Type B pancreatic cell (in vitro differentiated cells): Measurements from ENCODE around the gene RPRD2. TPM values are rescaled to one million over a fixed set of nuclear protein-coding genes. Genes with fewer than 3 reads are reported as not detected.

Experiments
- DNase-seq: peaks from one replicate; pipeline ENCODE4 v3.0.0; 2021; ENCODE audit warnings: mixed read lengths; ENCODE audit not compliant: unreplicated experiment; ENCODE audit errors: extremely low spot score
- H3K27ac Mint-ChIP-seq: 2 replicates; pipeline ENCODE4 v1.8.0; 2021; ENCODE audit warnings: mild to moderate bottlenecking, mixed read lengths
- H3K27me3 Mint-ChIP-seq: 2 replicates; pipeline ENCODE4 v1.8.0; 2021; ENCODE audit warnings: mixed read lengths
- H3K36me3 Mint-ChIP-seq: 2 replicates; pipeline ENCODE4 v1.8.0; 2021; ENCODE audit warnings: mixed read lengths
- H3K4me1 Mint-ChIP-seq: one replicate; pipeline ENCODE4 v1.8.0; 2021; ENCODE audit warnings: mixed read lengths; ENCODE audit not compliant: unreplicated experiment
- H3K4me3 Mint-ChIP-seq: 2 replicates; pipeline ENCODE4 v1.8.0; 2021; ENCODE audit warnings: mild to moderate bottlenecking, mixed read lengths
- H3K9me3 Mint-ChIP-seq: 2 replicates; pipeline ENCODE4 v1.8.0; 2021; ENCODE audit warnings: mixed read lengths
- total RNA-seq: library from RNA; stranded (reverse); gene quantifications from 2 replicates; pipeline ENCODE4 v1.2.1, GENCODE V29; 2021; ENCODE audit warnings: low replicate concordance
- TF ChIP-seq, protein P1 (sequence below): fragments of 200-600 bp; sonication (generic); conservative IDR thresholded peaks from 2 replicates; pipeline ENCODE4 v1.5.0; 2021; ENCODE audit warnings: antibody characterized with exemption, mild to moderate bottlenecking

The RPRD2 gene
- total RNA-seq, 1 donor from 2014 or later: 37.8 TPM

DNA sequence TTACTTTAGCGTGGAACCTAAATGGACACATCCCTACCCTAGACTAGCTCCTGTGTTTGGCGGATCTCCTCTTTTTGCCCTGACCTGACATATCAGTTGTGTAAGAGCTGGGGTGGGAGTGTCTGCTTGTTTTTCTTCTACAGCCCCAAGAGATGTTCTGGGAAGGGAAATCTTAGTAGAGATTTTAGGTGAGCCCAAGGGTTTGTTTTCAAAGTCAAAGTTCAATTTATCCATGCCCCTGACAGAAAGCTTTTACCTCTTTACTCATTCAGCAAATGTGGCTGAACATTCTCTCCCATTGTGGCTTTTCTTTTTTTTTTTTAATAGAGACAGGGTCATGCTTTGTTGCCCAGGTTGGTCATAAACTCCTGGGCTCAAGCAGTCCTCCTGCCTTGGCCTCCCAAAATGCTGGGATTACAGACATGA, 116.0 kb downstream of the RPRD2 start:
- Mint-ChIP-seq H3K27me3 (no peaks in the 10 kb centered on the region), H3K4me1 (peaks cover 36% of the 10 kb centered on the region), H3K4me3 (no peak overlapping the region), H3K27ac (peak overlapping the region; percentile 24), H3K36me3 (no peaks in the 10 kb centered on the region), H3K9me3 (no peaks in the 10 kb centered on the region)
- TF ChIP-seq, protein P1, sequence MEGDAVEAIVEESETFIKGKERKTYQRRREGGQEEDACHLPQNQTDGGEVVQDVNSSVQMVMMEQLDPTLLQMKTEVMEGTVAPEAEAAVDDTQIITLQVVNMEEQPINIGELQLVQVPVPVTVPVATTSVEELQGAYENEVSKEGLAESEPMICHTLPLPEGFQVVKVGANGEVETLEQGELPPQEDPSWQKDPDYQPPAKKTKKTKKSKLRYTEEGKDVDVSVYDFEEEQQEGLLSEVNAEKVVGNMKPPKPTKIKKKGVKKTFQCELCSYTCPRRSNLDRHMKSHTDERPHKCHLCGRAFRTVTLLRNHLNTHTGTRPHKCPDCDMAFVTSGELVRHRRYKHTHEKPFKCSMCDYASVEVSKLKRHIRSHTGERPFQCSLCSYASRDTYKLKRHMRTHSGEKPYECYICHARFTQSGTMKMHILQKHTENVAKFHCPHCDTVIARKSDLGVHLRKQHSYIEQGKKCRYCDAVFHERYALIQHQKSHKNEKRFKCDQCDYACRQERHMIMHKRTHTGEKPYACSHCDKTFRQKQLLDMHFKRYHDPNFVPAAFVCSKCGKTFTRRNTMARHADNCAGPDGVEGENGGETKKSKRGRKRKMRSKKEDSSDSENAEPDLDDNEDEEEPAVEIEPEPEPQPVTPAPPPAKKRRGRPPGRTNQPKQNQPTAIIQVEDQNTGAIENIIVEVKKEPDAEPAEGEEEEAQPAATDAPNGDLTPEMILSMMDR: no peak
- DNase-seq: no peak

DNA sequence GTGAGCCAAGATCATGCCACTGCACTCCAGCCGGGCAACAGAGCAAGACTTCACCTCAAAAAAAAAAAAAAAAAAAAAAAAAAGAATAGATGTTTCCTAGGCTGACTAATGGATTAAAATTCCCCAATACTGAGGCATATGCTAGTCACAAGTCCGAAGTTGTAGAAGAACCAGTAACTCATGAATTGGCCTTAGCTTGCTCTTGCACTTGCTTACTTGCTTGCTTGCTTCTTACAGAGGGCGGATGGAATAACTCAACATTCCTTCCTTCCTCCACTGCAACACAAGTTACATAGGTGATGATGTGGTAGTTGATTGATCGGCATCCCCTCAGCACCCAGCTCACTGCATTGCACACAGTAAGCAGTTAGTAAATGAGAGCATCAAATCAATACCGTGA, 120.5 kb downstream of the RPRD2 start:
- TF ChIP-seq, protein P1: no peak
- H3K4me3 Mint-ChIP-seq: no peak overlapping the region
- no peaks in the 10 kb centered on the region for H3K27me3 Mint-ChIP-seq
- H3K36me3 Mint-ChIP-seq: no peaks in the 10 kb centered on the region
- H3K9me3 Mint-ChIP-seq: no peaks in the 10 kb centered on the region
- peaks cover 20% of the 10 kb centered on the region for H3K4me1 Mint-ChIP-seq
- no peak for DNase-seq
- peak overlapping the region; percentile 7 for H3K27ac Mint-ChIP-seq

DNA sequence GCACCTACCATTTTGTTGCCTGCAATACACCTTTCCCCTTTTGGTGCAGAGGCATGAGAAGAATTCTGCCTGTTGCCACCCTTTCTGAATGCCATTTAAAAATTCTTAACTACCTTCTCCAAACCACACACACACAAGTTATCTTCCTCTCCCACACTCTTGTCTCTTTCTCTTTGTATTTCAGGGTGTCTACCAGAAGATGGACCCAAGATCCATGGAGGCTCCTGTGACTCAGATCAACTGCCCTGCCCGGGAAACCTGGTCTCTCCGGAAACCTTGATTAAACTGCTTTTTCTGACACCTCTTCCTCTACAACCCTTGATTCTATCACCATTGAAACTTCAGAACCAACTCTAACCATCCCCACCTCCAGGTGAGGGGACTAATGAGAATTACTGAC, 120.9 kb downstream of the RPRD2 start:
- TF ChIP-seq, protein P1: no peak
- no peaks in the 10 kb centered on the region for H3K9me3 Mint-ChIP-seq
- peaks cover 17% of the 10 kb centered on the region for H3K4me1 Mint-ChIP-seq
- H3K36me3 Mint-ChIP-seq: no peaks in the 10 kb centered on the region
- peak overlapping the region; percentile 63 for H3K4me3 Mint-ChIP-seq
- H3K27me3 Mint-ChIP-seq: no peaks in the 10 kb centered on the region
- H3K27ac Mint-ChIP-seq: peak overlapping the region; percentile 7
- DNase-seq: no peak

- Mint-ChIP-seq H3K36me3 (peaks cover 8% of the 10 kb centered on the region), H3K4me1 (peaks cover 15% of the 10 kb centered on the region), H3K27ac (peak within 1 kb of the TSS; percentile 90), H3K27me3 (no peaks in the 10 kb centered on the region), H3K4me3 (peak within 1 kb of the TSS; percentile 93), H3K9me3 (no peaks in the 10 kb centered on the region)
- DNase-seq: peak; percentile 94
- TF ChIP-seq, protein P1: peak; percentile 46
Observed at GRCh38 chr1:150486966-150487762, 123.2 kb downstream of the RPRD2 start, which contains the start of gene TARS2. Gene TARS2, plus strand, starts transcription at chr1:150487419. Its CDS starts 32 bp downstream, at chr1:150487451.

GRCh38 chr1:150487763-150488115, 123.8 kb downstream of the RPRD2 start:
- Mint-ChIP-seq H3K9me3 (no peaks in the 10 kb centered on the region), H3K36me3 (peaks cover 8% of the 10 kb centered on the region), H3K27me3 (no peaks in the 10 kb centered on the region), H3K4me3 (peak overlapping the region; percentile 93), H3K27ac (peak overlapping the region; percentile 90), H3K4me1 (peaks cover 15% of the 10 kb centered on the region)
- TF ChIP-seq, protein P1: no peak
- no peak for DNase-seq
